ENCODE results near the gene SEC63. TPM values are rescaled to one million over a fixed set of nuclear protein-coding genes. Genes with fewer than 3 reads are reported as not detected.

SEC63 gene
- total RNA-seq, 1 donor: 40.3 TPM

Other genes starting within 250 kb of the SEC63 start
- 28.5 TPM for gene SCML4, start 133.9 kb downstream of the SEC63 start, total RNA-seq
- 15.3 TPM for gene OSTM1, start 116.5 kb upstream of the SEC63 start, total RNA-seq
- gene NR2E1, start 207.8 kb upstream of the SEC63 start, total RNA-seq: not detected

All from mononuclear cell (primary cell).